ENCODE measurements around the gene SGSM2.

DNA sequence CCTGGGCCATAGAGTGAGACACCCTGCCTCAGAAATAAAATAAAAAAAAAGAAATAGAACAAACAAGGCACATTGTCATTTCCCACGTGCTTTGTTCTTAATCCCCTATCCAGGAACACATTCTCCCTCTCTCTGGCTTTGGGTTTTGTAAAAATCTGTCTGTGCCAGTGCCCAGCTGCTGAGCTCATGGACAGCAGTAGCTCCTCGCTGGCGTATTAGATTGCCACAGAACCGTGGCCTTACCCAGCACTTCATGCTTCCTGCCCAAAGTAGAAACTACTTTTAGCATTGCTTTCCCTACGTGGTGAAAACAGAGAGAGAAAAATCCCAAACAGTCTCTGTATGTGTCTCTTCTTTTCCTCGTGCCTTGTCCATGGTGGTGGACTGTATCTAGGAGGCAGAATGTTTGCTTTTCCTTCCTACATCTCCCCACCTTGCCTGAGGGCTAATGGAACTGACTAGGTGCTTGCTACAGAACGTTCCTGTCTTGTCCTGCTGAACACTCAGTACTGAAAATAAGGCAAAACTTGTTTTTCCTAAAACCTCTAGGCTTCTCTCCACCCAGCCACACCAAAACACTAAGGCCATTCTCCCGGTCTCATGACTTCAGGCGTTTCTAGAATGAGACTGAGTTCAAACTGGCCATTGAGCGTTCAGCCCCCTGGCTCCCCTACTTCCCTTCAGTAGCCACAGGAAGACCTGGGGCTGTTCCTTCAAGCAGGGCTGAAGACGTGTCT is 37.4 kb downstream of the SGSM2 start:
- TF ChIP-seq, protein P1, sequence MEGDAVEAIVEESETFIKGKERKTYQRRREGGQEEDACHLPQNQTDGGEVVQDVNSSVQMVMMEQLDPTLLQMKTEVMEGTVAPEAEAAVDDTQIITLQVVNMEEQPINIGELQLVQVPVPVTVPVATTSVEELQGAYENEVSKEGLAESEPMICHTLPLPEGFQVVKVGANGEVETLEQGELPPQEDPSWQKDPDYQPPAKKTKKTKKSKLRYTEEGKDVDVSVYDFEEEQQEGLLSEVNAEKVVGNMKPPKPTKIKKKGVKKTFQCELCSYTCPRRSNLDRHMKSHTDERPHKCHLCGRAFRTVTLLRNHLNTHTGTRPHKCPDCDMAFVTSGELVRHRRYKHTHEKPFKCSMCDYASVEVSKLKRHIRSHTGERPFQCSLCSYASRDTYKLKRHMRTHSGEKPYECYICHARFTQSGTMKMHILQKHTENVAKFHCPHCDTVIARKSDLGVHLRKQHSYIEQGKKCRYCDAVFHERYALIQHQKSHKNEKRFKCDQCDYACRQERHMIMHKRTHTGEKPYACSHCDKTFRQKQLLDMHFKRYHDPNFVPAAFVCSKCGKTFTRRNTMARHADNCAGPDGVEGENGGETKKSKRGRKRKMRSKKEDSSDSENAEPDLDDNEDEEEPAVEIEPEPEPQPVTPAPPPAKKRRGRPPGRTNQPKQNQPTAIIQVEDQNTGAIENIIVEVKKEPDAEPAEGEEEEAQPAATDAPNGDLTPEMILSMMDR (IDR thresholded peaks at IDR 0.05), result no peak
- TF ChIP-seq, protein P2, sequence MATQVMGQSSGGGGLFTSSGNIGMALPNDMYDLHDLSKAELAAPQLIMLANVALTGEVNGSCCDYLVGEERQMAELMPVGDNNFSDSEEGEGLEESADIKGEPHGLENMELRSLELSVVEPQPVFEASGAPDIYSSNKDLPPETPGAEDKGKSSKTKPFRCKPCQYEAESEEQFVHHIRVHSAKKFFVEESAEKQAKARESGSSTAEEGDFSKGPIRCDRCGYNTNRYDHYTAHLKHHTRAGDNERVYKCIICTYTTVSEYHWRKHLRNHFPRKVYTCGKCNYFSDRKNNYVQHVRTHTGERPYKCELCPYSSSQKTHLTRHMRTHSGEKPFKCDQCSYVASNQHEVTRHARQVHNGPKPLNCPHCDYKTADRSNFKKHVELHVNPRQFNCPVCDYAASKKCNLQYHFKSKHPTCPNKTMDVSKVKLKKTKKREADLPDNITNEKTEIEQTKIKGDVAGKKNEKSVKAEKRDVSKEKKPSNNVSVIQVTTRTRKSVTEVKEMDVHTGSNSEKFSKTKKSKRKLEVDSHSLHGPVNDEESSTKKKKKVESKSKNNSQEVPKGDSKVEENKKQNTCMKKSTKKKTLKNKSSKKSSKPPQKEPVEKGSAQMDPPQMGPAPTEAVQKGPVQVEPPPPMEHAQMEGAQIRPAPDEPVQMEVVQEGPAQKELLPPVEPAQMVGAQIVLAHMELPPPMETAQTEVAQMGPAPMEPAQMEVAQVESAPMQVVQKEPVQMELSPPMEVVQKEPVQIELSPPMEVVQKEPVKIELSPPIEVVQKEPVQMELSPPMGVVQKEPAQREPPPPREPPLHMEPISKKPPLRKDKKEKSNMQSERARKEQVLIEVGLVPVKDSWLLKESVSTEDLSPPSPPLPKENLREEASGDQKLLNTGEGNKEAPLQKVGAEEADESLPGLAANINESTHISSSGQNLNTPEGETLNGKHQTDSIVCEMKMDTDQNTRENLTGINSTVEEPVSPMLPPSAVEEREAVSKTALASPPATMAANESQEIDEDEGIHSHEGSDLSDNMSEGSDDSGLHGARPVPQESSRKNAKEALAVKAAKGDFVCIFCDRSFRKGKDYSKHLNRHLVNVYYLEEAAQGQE (IDR thresholded peaks at IDR 0.05; ENCODE audit: insufficient read depth in 1 of 2, low read depth in 2 of 2, low read length in 1 of 2), result no peak
